ENCODE results near the gene HSPBP1. TPM values are rescaled to one million over a fixed set of nuclear protein-coding genes. Genes with fewer than 3 reads are reported as not detected.

The HSPBP1 gene
- total RNA-seq, 1 donor from 2014 or later: 29.0 TPM

GRCh38 chr19:55230329-55230728 is 49.6 kb downstream of the HSPBP1 start:
- H3K36me3 ChIP-seq: peaks cover 70% of the 10 kb centered on the region
- H3K9me3 ChIP-seq (replicated peaks): no peaks in the 10 kb centered on the region
- no peak for DNase-seq
- no peaks in the 10 kb centered on the region for H3K27me3 ChIP-seq (ENCODE audit: low read depth)
- no peak for TF ChIP-seq CTCF (IDR thresholded peaks at IDR 0.05; ENCODE audit: borderline replicate concordance)
- H3K27ac ChIP-seq (replicated peaks): no peak overlapping the region
- no peak overlapping the region for H3K4me3 ChIP-seq
- intact Hi-C loops (cut with micrococcal nuclease): no loop called here
- H3K4me1 ChIP-seq: peaks cover 24% of the 10 kb centered on the region

- TF ChIP-seq CTCF (IDR thresholded peaks at IDR 0.05; ENCODE audit: borderline replicate concordance): no peak
- peaks cover 64% of the 10 kb centered on the region for H3K36me3 ChIP-seq
- no peak overlapping the region for H3K4me3 ChIP-seq
Observed at GRCh38 chr19:55229789-55230182, 50.1 kb downstream of the HSPBP1 start.

GRCh38 chr19:55229145-55229788 is 50.6 kb downstream of the HSPBP1 start:
- no peak for TF ChIP-seq CTCF (IDR thresholded peaks at IDR 0.05; ENCODE audit: borderline replicate concordance)
- Histone ChIP-seq H3K9me3 (replicated peaks) (no peaks in the 10 kb centered on the region), H3K27me3 (ENCODE audit: low read depth) (no peaks in the 10 kb centered on the region), H3K4me3 (no peak overlapping the region), H3K4me1 (peaks cover 24% of the 10 kb centered on the region), H3K27ac (replicated peaks) (peak overlapping the region; percentile 67), H3K36me3 (peaks cover 59% of the 10 kb centered on the region)
- intact Hi-C loops (cut with micrococcal nuclease): no loop called here
- DNase-seq: no peak

More at GRCh38 chr19:55229789-55230182, 50.1 kb downstream of the HSPBP1 start:
- H3K4me1 ChIP-seq: peaks cover 24% of the 10 kb centered on the region
- no peaks in the 10 kb centered on the region for H3K27me3 ChIP-seq (ENCODE audit: low read depth)
- no peak for DNase-seq
- no peaks in the 10 kb centered on the region for H3K9me3 ChIP-seq (replicated peaks)
- intact Hi-C loops (cut with micrococcal nuclease): no loop called here
- no peak overlapping the region for H3K27ac ChIP-seq (replicated peaks)

DNA sequence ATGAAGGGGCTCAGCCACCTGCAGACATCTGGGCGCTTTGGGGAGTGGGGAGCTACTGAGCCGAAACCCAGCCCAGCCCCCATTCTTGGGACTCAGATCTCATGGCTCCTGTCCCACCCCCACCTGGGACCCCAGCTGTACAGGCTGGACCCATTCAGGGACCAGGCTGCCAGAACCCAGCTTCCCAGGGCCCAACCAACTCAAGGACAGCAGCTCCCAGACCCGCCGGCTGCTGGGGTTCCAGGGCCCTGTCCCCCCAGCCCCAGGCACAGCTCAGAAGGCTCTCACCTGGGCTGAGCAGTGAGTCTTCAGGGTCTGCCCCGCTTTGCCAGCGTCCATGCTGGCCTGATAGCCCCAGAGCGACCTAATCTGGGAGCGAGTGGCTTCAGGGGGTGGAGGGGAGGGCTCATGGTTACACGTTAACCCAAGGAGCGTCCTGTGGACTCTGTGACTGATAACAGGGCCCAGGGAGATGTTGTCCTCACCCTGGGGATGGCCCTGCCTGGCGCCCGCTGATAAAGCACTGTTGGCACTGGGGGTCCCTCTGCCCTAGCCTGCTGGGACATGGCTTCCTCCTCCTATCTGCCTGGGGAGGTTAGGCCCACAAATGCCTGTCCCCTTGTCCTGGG is 51.4 kb downstream of the HSPBP1 start, which contains the start of gene TMEM86B:
TMEM86B (minus strand) TSS at position 361 of the 629 bp plus-strand sequence; CDS start at position 339, 22 bp downstream.
- Histone ChIP-seq H3K9me3 (replicated peaks) (no peaks in the 10 kb centered on the region), H3K4me1 (peaks cover 24% of the 10 kb centered on the region), H3K27me3 (ENCODE audit: low read depth) (no peaks in the 10 kb centered on the region), H3K4me3 (no peak within 1 kb of the TSS), H3K27ac (replicated peaks) (peak within 1 kb of the TSS; percentile 67), H3K36me3 (peaks cover 52% of the 10 kb centered on the region)
- DNase-seq: no peak
- no peak for TF ChIP-seq CTCF (IDR thresholded peaks at IDR 0.05; ENCODE audit: borderline replicate concordance)
- intact Hi-C loops (cut with micrococcal nuclease): no loop called here

- Histone ChIP-seq H3K9me3 (replicated peaks) (no peaks in the 10 kb centered on the region), H3K4me3 (no peak overlapping the region), H3K4me1 (peaks cover 24% of the 10 kb centered on the region), H3K36me3 (peaks cover 46% of the 10 kb centered on the region), H3K27ac (replicated peaks) (peak overlapping the region; percentile 67), H3K27me3 (ENCODE audit: low read depth) (no peaks in the 10 kb centered on the region)
- intact Hi-C loops (cut with micrococcal nuclease): no loop called here
- DNase-seq: peak; percentile 57
- no peak for TF ChIP-seq CTCF (IDR thresholded peaks at IDR 0.05; ENCODE audit: borderline replicate concordance)
Observed at GRCh38 chr19:55228015-55228391, 51.9 kb downstream of the HSPBP1 start.
